Tongue (tissue), 2 donors: ENCODE data around the gene WDR11. TPM values are rescaled to one million over a fixed set of nuclear protein-coding genes. Genes with fewer than 3 reads are reported as not detected.
A peak's percentile ranks its signal among the peaks of the same experiment; 100 is the strongest.
"Not testable (repeated sequence)": the region's sequence is repeated elsewhere in the genome, so short reads cannot be mapped to it uniquely, and the experiment has no call there.

Experiments
- DNase-seq: peaks from one replicate; pipeline ENCODE4 v3.0.0-alpha.2; 2015
- total RNA-seq: library from RNA; depleted of rRNA; stranded (reverse); fragments of >200 nt; gene quantifications from one replicate; pipeline ENCODE4 v1.2.3, GENCODE V29; 2014

The WDR11 gene
- total RNA-seq, 1 donor from 2014 or later = 58.4 TPM

GRCh38 chr10:120841522-120842189 lies 9.5 kb upstream of the WDR11 start:
- no peak for DNase-seq

- DNase-seq = no peak
Observed at GRCh38 chr10:120854388-120854787, 3.2 kb downstream of the WDR11 start.

- no peak for DNase-seq
Observed at GRCh38 chr10:120861178-120861855, 10.2 kb downstream of the WDR11 start.

- DNase-seq = no peak
Observed at GRCh38 chr10:120873741-120874140, 22.6 kb downstream of the WDR11 start.

- no peak for DNase-seq
Observed at GRCh38 chr10:120883071-120883470, 31.9 kb downstream of the WDR11 start.

GRCh38 chr10:120887482-120887881 lies 36.3 kb downstream of the WDR11 start:
- DNase-seq = no peak

GRCh38 chr10:120891365-120891764 lies 40.2 kb downstream of the WDR11 start:
- no peak for DNase-seq

- no peak for DNase-seq
Observed at GRCh38 chr10:120894556-120894955, 43.4 kb downstream of the WDR11 start.

GRCh38 chr10:120897343-120897742 lies 46.2 kb downstream of the WDR11 start:
- no peak for DNase-seq

- DNase-seq = no peak
Observed at GRCh38 chr10:120905268-120905667, 54.1 kb downstream of the WDR11 start.

GRCh38 chr10:120917521-120918250 lies 66.5 kb downstream of the WDR11 start:
- DNase-seq = no peak

- not testable (repeated sequence) for DNase-seq
Observed at GRCh38 chr10:120923886-120924285, 72.7 kb downstream of the WDR11 start.

GRCh38 chr10:120926611-120927010 lies 75.4 kb downstream of the WDR11 start:
- DNase-seq = no peak

- DNase-seq = no peak
Observed at GRCh38 chr10:120927352-120927751, 76.2 kb downstream of the WDR11 start.

- DNase-seq = no peak
Observed at GRCh38 chr10:120929166-120929565, 78.0 kb downstream of the WDR11 start.

GRCh38 chr10:120931423-120931822 lies 80.3 kb downstream of the WDR11 start:
- DNase-seq = peak; percentile 40

- DNase-seq = no peak
Observed at GRCh38 chr10:120931999-120932398, 80.8 kb downstream of the WDR11 start.

- DNase-seq = no peak
Observed at GRCh38 chr10:120938822-120939221, 87.7 kb downstream of the WDR11 start.

GRCh38 chr10:120940299-120940900 lies 89.2 kb downstream of the WDR11 start:
- DNase-seq = no peak

GRCh38 chr10:120941501-120941900 lies 90.3 kb downstream of the WDR11 start:
- no peak for DNase-seq

GRCh38 chr10:120942806-120943413 lies 91.7 kb downstream of the WDR11 start:
- DNase-seq = peak; percentile 91

GRCh38 chr10:120943542-120943941 lies 92.4 kb downstream of the WDR11 start:
- DNase-seq = no peak
